Immature natural killer cell (primary cell): Measurements from ENCODE around the gene KRT80. TPM values are rescaled to one million over a fixed set of nuclear protein-coding genes. Genes with fewer than 3 reads are reported as not detected.

Experiments
- DNase-seq, 3 donors: peaks; one replicate each; pipeline ENCODE4 v3.0.0; 2022; ENCODE audit warnings: mixed read lengths in 1 of 3
- H3K27ac Mint-ChIP-seq, 6 donors: one replicate each; pipeline ENCODE4 v1.8.0; 2020; ENCODE audit warnings: mixed read lengths in 6 of 6, mild to moderate bottlenecking in 5 of 6, inconsistent platforms in 4 of 6, moderate library complexity in 3 of 6
- H3K27me3 Mint-ChIP-seq, 3 donors: one replicate each; pipeline ENCODE4 v1.8.0; 2020 to 2021; ENCODE audit warnings: low read depth in 3 of 3, mild to moderate bottlenecking in 3 of 3, mixed read lengths in 3 of 3, moderate library complexity in 3 of 3, inconsistent platforms in 1 of 3
- H3K36me3 Mint-ChIP-seq, 3 donors: one replicate each; pipeline ENCODE4 v1.8.0; 2020; ENCODE audit warnings: mixed read lengths in 3 of 3, inconsistent platforms in 2 of 3, mild to moderate bottlenecking in 2 of 3
- H3K4me1 Mint-ChIP-seq, 2 donors: one replicate each; pipeline ENCODE4 v1.8.0; 2020; ENCODE audit warnings: inconsistent platforms in 2 of 2, mild to moderate bottlenecking in 2 of 2, mixed read lengths in 2 of 2, moderate library complexity in 1 of 2
- H3K4me3 Mint-ChIP-seq, 5 donors: one replicate each; pipeline ENCODE4 v1.8.0; 2020; ENCODE audit warnings: mild to moderate bottlenecking in 5 of 5, mixed read lengths in 5 of 5, inconsistent platforms in 3 of 5, moderate library complexity in 3 of 5
- H3K9me3 Mint-ChIP-seq, 6 donors: one replicate each; pipeline ENCODE4 v1.8.0; 2020; ENCODE audit warnings: mild to moderate bottlenecking in 6 of 6, mixed read lengths in 6 of 6, inconsistent platforms in 4 of 6, moderate library complexity in 3 of 6
- polyA plus RNA-seq, 3 donors: library from polyadenylated mRNA; unstranded; fragments of 300-500 nt; fragmentation: Illumina TruSeq; gene quantifications; one replicate each; pipeline ENCODE4 v1.2.3, GENCODE V29; 2021

The KRT80 gene
- polyA plus RNA-seq, 3 donors from 2014 or later = not detected

DNA sequence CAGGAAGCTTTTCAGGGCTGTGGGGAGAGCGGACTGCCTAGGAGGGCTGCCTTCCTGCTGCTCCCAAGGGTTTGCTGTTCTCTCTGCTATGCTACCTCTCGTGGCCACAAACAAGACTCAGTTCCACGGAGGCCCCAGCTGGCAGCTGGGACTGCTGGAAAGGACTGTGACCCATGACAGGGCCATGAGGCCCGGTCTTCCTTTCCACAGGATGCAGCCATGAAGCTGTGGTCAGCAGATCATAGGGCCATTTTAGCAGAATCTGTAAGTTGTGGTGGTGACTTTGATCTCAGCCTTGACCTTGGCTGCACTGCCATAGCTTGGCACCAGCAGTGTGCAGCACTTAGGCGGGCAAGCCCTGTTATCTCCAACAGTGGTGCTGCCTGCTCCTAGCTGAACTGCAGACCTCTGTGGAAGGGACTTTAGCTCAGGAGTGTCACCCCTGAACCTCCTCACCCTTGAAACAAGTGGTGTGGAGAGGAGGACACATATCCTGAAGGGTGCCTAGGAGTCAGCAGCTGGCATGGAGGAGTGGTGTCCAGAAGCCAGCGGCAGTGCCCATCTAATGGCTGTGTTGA, 12.3 kb downstream of the KRT80 start:
- Mint-ChIP-seq H3K27me3 (peaks cover 0 to 3% (median 2%) of the 10 kb centered on the region in 3 donors), H3K36me3 (no peaks in the 10 kb centered on the region), H3K27ac (no peak overlapping the region), H3K9me3 (no peaks in the 10 kb centered on the region), H3K4me1 (no peaks in the 10 kb centered on the region), H3K4me3 (no peak overlapping the region)
- no peak for DNase-seq

DNA sequence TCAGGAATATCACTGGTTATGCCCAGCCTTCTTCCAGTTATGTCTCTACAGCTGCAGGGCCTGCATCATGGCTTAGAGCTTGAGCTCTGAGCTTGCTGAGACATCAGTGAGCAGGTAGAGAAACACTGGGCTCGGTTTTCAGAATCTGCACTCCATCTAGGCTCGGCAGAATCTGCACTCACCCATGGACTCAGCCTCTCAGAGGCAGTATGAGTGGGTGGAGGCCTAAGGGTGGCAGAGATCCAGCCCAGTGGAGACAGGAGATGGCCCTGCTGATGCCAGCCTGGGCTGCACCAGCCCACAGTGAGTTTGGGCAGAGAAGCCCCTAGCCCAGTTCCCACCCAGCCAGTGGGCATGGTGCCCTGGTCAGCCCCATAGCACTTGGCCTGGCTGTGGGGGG, 12.8 kb downstream of the KRT80 start:
- no peak for DNase-seq
- peaks cover 0 to 3% (median 2%) of the 10 kb centered on the region in 3 donors for H3K27me3 Mint-ChIP-seq
- H3K9me3 Mint-ChIP-seq = no peaks in the 10 kb centered on the region
- no peaks in the 10 kb centered on the region for H3K36me3 Mint-ChIP-seq
- no peak overlapping the region for H3K4me3 Mint-ChIP-seq
- H3K27ac Mint-ChIP-seq = no peak overlapping the region
- no peaks in the 10 kb centered on the region for H3K4me1 Mint-ChIP-seq

DNA sequence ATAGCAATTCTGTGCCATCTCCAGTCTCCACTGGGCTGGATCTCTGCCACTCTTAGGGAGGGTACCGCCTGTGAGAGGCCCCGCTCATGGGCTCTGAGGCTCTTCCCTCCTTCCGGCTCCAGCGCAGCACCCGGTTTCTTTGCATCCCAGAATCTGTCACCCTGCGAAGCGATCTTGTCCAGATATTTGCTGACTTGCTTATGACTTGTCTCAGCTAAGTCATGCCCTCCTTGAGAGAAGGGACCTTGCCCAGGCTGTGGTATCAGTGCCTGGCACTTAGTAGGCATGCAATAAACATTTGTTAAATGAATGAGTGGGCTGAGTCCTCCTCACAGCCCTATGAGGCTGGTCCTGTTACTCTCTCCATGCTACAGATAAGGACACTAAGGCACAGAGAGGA, 13.4 kb downstream of the KRT80 start:
- Mint-ChIP-seq H3K4me3 (no peak overlapping the region), H3K27ac (no peak overlapping the region), H3K9me3 (no peaks in the 10 kb centered on the region), H3K27me3 (peaks cover 0 to 3% (median 2%) of the 10 kb centered on the region in 3 donors), H3K36me3 (no peaks in the 10 kb centered on the region), H3K4me1 (no peaks in the 10 kb centered on the region)
- no peak for DNase-seq

DNA sequence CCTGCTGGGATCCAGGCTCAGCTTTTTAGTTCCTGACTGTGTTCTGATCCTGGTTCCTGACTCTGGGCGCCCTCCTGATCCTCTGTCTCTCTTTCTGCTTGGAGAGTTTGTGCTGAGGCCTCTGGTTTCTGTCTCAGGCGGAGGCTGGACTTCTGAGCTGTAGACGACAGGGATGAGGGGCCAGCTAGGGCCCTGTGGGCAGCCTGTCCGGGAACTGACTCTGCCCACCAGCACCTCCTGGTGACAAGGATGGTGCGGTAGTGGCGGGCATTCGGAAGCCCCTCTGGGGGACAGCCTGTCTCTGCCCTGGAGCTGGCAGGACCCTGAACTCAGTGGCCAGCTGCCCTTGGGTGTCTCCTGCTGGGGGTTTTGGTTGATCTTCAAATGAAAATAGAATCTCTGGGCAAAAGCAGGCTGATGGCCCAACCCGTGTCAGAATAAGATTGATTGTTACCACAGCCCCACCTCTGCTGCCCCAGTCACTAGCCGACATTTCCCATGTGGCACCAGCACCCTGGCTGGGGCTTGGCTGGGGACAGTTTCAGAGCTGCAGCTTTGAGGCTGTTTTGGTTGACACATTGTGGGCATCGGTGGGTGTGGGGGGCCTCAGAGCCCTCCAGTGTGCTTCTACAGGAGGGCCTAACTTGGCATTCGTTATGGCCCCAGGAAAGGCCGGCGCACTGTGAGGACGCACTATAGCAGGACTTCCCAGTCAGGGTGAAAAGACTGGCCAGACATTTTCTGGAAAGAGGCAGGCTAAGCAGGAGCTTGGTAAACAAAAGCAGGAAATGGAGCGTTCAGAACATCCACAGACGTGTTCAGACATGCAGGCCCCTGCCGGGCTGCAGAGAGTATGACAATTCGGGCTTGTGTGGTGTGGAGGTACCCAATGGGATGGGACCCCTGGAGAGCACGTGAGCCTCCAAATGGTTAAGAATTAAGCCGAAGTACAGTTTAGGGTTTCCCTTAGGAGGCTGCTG, 16.2 kb downstream of the KRT80 start:
- Mint-ChIP-seq H3K36me3 (no peaks in the 10 kb centered on the region), H3K4me3 (no peak overlapping the region), H3K4me1 (no peaks in the 10 kb centered on the region), H3K27me3 (peaks cover 0 to 3% (median 2%) of the 10 kb centered on the region in 3 donors), H3K27ac (no peak overlapping the region), H3K9me3 (no peaks in the 10 kb centered on the region)
- DNase-seq = no peak

DNA sequence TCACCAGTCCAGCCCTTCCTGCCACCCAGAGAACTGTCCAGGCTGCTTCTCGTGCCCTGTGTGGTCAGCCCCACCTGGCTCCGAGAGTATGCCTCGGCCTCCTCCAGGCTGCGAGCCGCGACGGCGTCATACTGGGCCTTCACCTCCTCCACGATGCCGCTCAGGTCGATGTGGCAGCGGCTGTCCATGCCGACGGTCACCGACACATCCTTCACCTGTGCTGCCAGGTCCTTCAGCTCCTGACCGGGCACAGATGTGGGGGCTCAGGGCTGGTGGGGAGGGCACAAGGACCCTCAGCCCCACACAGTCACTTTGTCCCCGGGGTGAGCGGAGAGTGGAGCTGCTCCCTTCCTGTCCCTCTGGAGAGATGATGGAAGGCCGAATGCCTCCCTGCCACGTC, 18.3 kb downstream of the KRT80 start:
- no peak overlapping the region for H3K27ac Mint-ChIP-seq
- no peak overlapping the region for H3K4me3 Mint-ChIP-seq
- no peak for DNase-seq
- H3K9me3 Mint-ChIP-seq = no peaks in the 10 kb centered on the region
- H3K27me3 Mint-ChIP-seq = peaks cover 0 to 3% (median 2%) of the 10 kb centered on the region in 3 donors
- H3K36me3 Mint-ChIP-seq = no peaks in the 10 kb centered on the region
- H3K4me1 Mint-ChIP-seq = no peaks in the 10 kb centered on the region

DNA sequence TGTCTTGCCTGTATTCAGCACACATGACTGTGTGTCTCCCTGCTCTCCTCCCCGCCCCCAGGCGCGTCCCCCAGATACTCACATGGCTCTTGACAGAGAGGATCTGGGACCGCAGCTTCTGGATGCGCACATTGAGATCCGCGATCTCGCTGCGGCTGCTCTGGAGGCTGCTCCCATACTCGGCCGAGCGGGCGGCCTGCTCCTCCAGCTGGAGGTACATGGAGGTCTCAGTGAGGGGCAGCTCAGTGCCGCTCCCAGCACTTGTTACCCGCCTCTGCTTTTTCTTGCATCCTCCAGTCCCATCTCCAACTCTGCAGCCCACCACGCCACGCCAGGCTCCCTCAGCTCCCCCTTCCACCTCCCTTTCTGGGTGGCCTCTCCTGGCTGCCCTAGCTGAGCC, 18.9 kb downstream of the KRT80 start:
- Mint-ChIP-seq H3K36me3 (no peaks in the 10 kb centered on the region), H3K27ac (no peak overlapping the region), H3K4me3 (no peak overlapping the region), H3K9me3 (no peaks in the 10 kb centered on the region), H3K27me3 (peaks cover 0 to 3% (median under 1%) of the 10 kb centered on the region in 3 donors), H3K4me1 (no peaks in the 10 kb centered on the region)
- DNase-seq = no peak

DNA sequence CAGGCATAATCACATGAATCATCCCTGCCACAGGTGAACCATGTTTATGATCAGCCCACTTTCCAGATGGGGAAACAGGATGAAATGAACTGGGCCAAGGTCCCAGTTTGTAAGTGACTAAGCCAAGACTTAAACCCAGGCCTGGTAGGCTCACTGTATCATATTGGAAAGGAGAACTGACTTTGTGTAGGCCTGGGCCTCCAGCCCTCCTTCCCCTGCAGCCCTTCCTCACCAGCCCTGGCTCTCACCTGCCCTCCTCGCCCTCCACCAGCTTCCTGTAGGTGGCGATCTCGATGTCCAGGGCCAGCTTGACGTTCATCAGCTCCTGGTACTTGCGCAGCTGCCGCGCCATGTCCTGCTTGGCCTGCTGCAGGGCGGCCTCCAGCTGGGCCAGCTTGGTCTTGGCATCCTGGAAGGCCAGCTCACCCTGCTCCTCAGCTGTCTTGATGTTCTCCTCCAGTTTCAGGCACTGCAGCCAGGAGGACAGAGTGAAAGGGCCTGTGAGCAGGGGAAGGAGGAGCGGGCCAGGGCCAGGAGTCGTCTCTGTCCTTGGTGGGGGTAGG, 19.8 kb downstream of the KRT80 start:
- Mint-ChIP-seq H3K9me3 (no peaks in the 10 kb centered on the region), H3K36me3 (no peaks in the 10 kb centered on the region), H3K27ac (no peak overlapping the region), H3K27me3 (peaks cover 0 to 3% (median 2%) of the 10 kb centered on the region in 3 donors), H3K4me3 (no peak overlapping the region), H3K4me1 (no peaks in the 10 kb centered on the region)
- no peak for DNase-seq

DNA sequence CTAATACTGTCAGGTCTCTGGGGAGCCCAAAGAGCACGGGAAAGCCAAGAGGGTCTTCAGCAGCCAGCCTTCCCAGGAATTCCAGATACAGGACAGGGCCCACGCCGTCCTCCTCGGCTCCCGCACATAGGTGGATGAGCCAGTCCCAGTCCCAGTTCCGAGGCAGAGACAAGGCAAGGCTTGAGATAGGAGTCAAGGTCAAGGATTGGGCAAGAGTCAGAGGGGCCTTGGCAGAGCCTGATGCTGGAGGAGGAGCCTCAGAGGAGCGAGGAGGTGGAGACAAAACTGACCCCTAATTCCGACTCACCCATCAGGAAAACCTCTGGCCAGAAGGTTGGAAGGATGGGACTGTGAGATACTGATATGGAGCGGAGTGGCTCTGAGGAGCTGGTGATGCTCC, 21.0 kb downstream of the KRT80 start:
- H3K4me1 Mint-ChIP-seq = no peaks in the 10 kb centered on the region
- no peak overlapping the region for H3K4me3 Mint-ChIP-seq
- DNase-seq = no peak
- no peaks in the 10 kb centered on the region for H3K9me3 Mint-ChIP-seq
- H3K27me3 Mint-ChIP-seq = peaks cover 0 to 3% (median 2%) of the 10 kb centered on the region in 3 donors
- H3K27ac Mint-ChIP-seq = no peak overlapping the region
- H3K36me3 Mint-ChIP-seq = no peaks in the 10 kb centered on the region

DNA sequence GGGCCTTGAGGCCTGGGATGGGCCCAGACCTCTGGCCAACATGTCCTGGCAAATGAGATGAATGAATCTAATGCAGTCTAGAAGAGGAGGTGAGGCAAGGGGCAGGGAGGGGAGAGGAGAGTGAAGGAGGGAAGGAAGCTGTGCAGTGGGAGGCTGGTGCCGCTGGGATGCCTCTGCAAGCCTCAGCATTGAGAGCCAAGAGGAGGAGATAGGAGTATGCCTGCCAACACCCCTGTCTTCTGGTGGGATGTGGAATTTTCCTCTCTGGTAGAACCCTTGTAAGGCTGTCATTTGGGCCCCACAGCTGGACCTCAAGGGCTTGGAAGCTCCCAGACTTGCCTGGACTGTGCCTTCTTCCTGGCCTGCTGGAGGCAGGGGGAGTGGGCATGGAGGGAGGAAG, 21.9 kb downstream of the KRT80 start:
- Mint-ChIP-seq H3K27me3 (peaks cover under 1 to 2% (median 1%) of the 10 kb centered on the region in 3 donors), H3K4me1 (no peaks in the 10 kb centered on the region), H3K36me3 (no peaks in the 10 kb centered on the region), H3K9me3 (no peaks in the 10 kb centered on the region), H3K27ac (peak overlapping the region in 1 of 6 donors; percentile 38), H3K4me3 (no peak overlapping the region)
- DNase-seq = no peak

DNA sequence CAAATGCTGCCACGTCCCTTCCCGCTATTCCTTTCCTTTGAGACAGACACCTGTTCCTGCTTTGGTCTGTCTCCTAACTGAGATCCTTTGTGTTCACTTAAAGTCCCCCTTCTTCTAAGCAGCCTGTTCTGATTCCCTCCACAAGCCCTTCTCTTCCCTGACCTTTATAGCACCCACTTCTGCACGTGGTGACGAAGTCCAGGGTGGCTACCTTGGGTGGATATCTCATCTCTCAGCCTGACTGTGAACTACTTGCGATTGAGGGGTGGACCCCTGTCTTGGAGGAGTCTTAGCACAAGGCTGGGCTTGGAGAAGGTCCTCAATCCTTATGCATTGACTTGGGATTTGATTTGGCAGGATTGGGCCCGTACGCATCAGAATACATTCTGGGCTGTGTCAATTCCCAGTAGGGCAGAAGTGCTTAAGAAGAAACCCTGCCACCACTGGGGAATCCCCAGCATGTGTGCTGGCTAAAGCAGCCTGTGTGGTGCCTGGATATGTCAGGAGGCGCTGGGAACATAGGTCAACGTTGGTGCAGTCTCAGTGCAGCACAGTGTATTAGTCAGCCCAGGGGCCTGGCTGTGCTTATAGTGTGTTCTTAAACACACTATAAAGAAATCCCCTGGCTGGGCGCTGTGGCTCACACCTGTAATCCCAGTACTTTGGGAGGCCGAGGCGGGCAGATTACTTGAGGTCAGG, 23.6 kb downstream of the KRT80 start:
- no peaks in the 10 kb centered on the region for H3K9me3 Mint-ChIP-seq

DNA sequence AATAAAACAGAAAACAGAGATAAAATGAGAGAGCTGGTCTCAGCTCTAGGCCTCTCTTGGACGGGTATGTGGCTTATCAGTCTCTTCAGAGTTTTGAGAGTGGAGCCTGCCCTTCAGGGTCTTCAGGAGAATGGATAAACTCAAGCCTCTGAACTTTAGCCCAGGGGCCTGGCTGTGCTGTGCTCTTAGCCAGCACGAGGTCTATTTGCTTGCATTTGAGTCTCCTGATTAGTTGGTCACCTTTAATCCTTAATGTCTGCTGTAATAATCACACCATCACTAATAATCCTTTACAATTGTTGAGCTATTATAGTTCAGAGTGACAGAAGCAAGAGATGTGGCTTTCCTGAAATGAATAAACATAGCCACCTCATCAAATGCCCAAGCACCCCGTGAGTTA, 24.3 kb downstream of the KRT80 start:
- H3K4me3 Mint-ChIP-seq = no peak overlapping the region
- no peaks in the 10 kb centered on the region for H3K4me1 Mint-ChIP-seq
- no peaks in the 10 kb centered on the region for H3K36me3 Mint-ChIP-seq
- no peaks in the 10 kb centered on the region for H3K9me3 Mint-ChIP-seq
- DNase-seq = no peak
- H3K27ac Mint-ChIP-seq = no peak overlapping the region
- H3K27me3 Mint-ChIP-seq = peaks cover 0 to 4% (median 2%) of the 10 kb centered on the region in 3 donors

More for the DNA sequence above, 23.6 kb downstream of the KRT80 start:
- Mint-ChIP-seq H3K4me1 (no peaks in the 10 kb centered on the region), H3K36me3 (no peaks in the 10 kb centered on the region), H3K27me3 (peaks cover 0 to 4% (median 2%) of the 10 kb centered on the region in 3 donors), H3K4me3 (no peak overlapping the region), H3K27ac (no peak overlapping the region)
- DNase-seq = no peak

DNA sequence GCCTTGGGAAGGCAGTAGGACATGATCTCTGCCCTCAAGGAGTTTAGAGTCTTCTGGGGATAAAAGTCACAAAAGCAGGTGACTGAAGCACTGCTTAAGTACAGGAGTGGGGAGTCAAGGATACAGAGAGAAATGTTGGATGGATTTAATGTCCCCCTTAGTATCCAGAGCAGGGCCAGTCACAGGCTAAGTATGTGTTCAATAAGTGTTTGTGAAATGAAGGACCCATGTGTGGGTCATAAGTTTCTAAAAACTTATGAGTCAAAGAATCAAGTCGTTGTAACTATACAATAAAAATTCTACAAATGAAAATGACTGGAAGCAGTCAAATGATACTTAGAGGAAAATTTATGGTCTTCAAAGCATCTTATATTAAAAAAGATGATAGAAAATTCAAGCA, 25.1 kb downstream of the KRT80 start:
- peaks cover 0 to under 1% of the 10 kb centered on the region in 2 donors for H3K4me1 Mint-ChIP-seq
- H3K27ac Mint-ChIP-seq = no peak overlapping the region
- no peak for DNase-seq
- H3K4me3 Mint-ChIP-seq = no peak overlapping the region
- no peaks in the 10 kb centered on the region for H3K9me3 Mint-ChIP-seq
- H3K27me3 Mint-ChIP-seq = peaks cover 0 to 5% (median 2%) of the 10 kb centered on the region in 3 donors
- H3K36me3 Mint-ChIP-seq = no peaks in the 10 kb centered on the region

DNA sequence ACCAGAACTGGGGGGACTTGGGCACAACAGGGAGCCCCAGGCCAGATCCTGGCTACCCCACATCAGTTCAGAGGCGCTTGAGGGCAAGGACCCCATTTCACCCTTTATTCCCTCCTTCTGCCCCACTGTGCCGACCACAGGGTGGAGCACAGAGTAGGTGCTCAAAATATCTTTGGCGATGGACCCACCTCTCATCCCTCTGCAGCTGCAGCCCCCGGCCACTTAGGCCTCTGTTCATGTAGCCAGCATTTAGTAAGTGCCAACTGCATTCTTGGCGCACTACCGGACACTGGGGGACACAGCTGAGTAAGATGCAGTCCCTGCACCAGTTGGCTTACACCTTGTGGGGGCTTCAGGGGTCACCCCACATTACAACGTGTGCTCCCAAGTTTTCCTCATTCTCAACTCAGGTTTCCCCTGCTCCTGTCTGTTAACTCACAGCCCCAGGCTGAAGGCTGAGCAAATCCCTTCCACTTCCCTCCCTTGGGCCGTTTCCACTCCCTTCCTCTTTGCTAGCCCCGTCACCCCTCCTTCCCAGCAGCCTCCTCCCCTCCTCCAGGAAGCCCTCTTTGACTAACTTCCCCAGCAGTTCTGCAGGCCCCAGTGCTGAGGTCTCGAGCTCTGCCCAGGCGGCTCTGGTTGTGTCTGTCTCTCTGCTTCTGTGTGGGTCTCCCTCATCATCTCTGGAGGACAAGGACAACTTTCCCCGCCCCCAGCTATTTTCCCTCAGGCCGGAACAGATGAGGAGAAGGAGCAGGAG, 26.5 kb downstream of the KRT80 start:
- Mint-ChIP-seq H3K4me1 (peaks cover 0 to 4% of the 10 kb centered on the region in 2 donors), H3K4me3 (no peak overlapping the region), H3K27ac (no peak overlapping the region), H3K9me3 (no peaks in the 10 kb centered on the region), H3K36me3 (no peaks in the 10 kb centered on the region), H3K27me3 (peaks cover 0 to 6% (median 2%) of the 10 kb centered on the region in 3 donors)
- no peak for DNase-seq
